Stimulated activated CD4-positive, alpha-beta T cell treated with anti-CD3 and anti-CD28 coated beads, Interleukin-1b, Interleukin-23, amount 100 ng/mL, for 48 hours (primary cell): Measurements from ENCODE around the gene ATP2C2.
"Not testable (repeated sequence)": the region's sequence is repeated elsewhere in the genome, so short reads cannot be mapped to it uniquely, and the experiment has no call there.

ENCODE experiments used
- DNase-seq: peaks from one replicate; pipeline ENCODE4 v3.0.0-alpha.2; 2020

Gene ATP2C2

GRCh38 chr16:84398701-84399100 lies 30.4 kb downstream of the ATP2C2 start:
- DNase-seq: no peak

GRCh38 chr16:84399912-84400311 lies 31.6 kb downstream of the ATP2C2 start:
- not testable (repeated sequence) for DNase-seq

GRCh38 chr16:84403435-84403834 lies 35.1 kb downstream of the ATP2C2 start:
- DNase-seq: not testable (repeated sequence)

GRCh38 chr16:84404324-84404723 lies 36.0 kb downstream of the ATP2C2 start:
- no peak for DNase-seq

GRCh38 chr16:84404936-84405639 lies 36.8 kb downstream of the ATP2C2 start:
- DNase-seq: no peak

DNA sequence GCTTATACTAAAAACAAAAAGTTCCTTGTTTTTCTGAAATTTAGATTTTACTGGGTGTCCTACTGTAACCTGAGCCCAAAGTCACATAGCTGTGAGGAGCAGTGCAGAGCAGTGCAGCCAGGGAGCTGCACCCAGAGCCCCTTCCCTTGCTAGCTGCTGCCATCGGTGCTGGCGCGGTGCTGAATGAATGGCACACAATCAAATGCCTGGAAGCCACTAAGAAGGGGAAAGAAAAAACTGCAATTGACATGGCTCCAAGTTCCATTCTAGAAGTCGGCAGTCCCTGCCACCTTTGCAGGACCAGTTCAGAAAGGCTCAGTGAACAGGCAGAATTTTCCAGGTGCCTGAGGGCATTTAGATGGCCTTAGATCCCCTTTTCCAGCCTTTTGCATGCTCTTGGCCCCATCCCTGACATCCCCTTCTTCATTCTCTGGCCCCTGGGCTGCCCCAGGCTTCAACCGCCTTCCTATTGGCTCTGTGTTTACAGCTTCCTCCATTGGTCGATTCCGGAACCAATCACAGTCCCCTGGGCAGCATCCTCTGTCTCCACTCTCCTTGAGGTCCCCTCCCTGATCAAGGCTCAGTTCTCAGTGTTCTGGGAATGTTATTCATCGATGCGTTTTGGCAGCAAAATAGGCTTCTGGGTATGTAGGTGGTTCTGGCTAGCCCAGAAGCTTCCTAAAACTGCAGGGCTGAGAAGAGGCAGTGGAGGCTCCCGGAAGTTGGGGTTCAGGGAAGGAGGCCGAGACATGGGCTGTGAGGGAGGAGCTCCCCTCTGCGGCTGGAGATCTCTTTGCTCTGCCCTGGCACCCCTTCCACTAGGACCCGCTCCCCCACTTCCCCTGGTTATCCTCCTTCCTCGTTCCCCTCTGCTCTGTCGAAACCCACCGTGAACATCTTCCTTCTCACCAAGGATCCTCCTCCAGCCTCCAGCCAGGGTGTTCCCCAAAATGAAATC lies 37.9 kb downstream of the ATP2C2 start:
- DNase-seq: no peak

GRCh38 chr16:84407588-84408313 lies 39.4 kb downstream of the ATP2C2 start:
- DNase-seq: no peak

GRCh38 chr16:84408314-84408690 lies 40.0 kb downstream of the ATP2C2 start:
- no peak for DNase-seq

DNA sequence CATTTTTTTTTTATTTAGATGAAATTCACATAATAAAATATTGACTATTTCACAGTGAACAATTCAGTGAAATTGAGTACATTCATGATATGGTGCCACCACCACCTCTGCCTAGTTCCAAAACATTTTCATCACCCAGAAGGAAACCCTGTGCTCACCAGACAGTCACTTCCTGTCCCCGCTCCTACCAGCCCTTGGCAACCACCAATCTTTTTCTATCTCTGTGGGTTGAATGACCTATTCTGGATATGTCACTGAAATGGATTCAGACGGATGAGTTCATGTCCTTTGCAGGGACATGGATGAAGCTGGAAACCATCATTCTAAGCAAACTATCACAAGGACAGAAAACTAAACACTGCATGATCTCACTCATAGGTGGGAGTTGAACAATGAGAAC lies 40.5 kb downstream of the ATP2C2 start:
- no peak for DNase-seq

- DNase-seq: no peak
Observed at GRCh38 chr16:84410361-84411138, 42.2 kb downstream of the ATP2C2 start.

DNA sequence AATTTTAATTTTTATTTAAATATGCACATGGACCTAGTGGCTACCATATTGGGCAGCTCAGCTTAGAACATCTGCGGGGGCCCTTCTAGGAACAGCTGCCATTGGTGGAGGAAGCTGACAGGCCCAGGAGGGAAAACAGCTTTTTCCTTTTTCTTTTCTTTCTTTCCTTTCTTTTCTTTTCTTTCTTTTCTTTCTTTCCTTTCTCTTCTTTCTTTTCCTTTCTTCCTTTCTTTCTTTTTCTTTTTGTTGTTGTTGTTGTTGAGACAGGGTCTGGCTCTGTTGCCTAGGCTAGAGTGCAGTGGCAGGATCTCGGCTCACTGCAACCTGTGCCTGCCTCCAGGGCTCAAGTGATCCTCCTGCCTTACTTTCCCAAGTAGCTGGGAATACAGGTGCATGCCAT lies 43.4 kb downstream of the ATP2C2 start:
- DNase-seq: no peak

- DNase-seq: no peak
Observed at GRCh38 chr16:84412262-84412661, 43.9 kb downstream of the ATP2C2 start.

GRCh38 chr16:84413244-84414004 lies 45.1 kb downstream of the ATP2C2 start:
- no peak for DNase-seq

DNA sequence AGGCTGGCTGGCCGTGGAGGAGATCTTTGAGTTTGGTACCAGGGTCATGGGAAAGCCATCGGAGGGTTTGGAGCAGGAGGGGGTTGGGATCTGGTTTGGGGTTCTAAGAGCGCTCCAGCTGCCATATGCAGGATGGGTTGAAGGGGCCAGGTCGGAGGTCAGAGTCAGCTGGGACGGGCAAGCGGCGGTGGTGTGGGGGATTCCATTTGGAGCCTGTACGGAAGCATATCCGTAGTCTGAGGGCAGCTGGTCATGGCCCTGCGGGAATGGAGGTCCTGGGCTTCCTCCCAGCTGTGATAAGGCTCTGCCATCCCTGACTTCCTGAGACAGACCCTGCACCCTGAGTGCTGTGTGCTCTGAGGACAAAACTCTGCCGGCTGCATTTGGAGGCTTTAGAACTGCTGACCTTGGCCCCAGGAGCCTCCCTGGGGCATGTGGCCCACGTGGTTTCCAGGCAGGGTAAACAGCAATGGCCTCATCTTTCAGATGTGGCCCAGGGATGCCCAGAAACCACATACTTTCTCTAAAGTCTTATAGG lies 46.5 kb downstream of the ATP2C2 start:
- DNase-seq: no peak

DNA sequence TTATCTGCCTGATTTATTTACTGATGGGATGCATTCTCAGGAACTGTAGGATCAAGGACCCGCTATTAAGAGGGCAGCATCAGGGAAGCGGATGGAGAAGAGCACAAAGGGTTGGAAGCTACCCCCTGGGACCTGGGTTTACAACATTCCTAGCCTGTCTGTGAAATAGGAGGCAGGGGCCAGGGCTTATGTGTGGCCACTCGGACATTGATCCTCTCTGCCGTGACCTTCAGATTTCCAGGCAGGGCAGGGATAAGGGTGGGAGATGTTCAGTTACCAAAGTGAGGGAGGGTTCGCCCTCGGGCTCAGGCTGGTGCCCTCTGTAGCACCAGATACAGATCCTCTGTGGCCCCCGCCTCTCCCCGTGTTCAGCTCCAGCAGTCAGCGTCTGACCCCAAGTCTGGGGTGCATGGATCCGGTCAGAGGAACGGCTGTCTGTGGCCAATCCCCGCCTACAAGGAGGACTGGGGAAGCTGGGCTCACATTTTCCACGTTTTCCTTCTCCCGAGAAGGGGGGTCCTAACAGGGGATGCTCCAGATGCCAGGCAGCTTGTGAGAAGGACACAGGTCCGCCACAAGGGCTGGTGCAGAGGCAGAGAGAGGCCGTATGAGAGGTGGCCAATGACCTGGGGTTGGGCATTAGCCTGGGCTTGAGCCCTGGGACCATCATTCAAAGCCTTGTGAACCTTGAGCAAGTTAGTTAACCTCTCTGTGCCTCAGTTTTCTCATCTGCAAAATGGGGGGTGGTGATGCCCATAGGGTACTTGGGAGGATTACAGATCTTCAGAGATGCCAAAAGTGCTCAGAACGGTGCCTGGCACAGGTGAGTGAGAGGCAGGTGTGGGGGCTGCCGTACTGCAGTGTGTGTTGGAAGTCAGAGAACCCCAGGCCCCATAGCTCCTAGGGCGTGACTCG lies 48.3 kb downstream of the ATP2C2 start:
- DNase-seq: no peak

- DNase-seq: no peak
Observed at GRCh38 chr16:84418056-84418849, 49.9 kb downstream of the ATP2C2 start.

DNA sequence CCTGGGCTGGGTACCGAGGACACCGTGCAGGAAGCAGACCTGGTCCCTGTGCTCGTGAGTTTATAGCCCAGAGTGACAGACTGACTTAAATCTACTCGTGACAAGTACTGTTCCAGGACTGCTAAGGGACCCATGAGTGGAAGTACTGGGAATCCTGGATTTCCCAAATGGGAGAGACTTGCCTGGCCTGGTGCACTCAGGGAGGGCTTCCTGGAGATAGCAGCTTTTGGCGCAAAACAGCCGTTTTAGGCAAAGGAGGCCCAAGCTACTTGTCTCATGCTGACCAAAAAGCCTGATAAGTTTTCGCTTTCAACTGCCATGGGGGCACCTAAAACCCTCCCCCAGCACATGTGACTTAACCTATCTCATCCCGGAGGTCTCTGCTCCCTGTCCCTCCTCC lies 51.4 kb downstream of the ATP2C2 start:
- DNase-seq: no peak

DNA sequence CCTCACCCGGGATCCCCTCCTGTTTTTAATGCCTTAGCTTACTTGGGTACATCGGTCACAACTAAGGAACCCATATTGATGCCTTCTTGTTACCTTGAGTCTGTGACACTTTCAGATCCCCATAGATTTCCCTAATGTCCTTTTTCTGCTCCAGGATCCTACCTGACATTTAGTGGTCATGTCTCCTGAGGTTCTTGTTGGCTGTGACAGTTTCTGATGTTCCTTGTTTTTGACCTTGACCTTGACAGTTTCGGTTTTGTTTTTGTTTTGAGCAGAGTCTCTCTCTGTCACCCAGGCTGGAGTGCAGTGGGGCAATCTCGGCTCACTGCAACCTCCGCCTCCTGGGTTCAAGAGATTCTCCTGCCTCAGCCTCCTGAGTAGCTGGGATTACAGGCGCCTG lies 52.2 kb downstream of the ATP2C2 start:
- DNase-seq: not testable (repeated sequence)
